ENCODE data around the gene TNFRSF21. TPM values are rescaled to one million over a fixed set of nuclear protein-coding genes. Genes with fewer than 3 reads are reported as not detected.

TNFRSF21 gene
- polyA plus RNA-seq, 3 donors, result 0.43 to 0.86 (median 0.58) TPM

DNA sequence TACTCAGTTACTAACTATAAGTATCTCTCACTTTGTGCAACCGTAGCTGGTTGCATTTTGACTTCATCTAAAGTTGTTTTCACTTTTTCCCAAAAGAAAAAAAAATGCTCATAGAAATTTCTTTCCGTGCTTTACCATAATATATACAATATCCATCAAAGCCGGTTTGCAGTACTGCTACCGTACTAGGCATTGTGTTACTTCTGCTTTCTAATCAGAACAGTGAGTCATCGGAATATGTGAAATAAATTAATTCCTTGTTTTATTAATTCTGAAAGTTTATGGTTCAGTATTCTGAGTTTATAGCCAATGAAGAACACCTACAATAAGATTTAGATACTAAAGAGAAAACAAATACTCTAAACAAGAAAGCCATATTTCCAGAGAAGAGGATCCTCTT lies 72.5 kb downstream of the TNFRSF21 start:
- H3K27me3 ChIP-seq (ENCODE audit: control insufficient read depth in 2 of 2, insufficient read depth in 2 of 2, low read length in 2 of 2), result no peaks in the 10 kb centered on the region
- no peak overlapping the region for H3K9ac ChIP-seq (ENCODE audit: insufficient read depth, low read length, poor library complexity, severe bottlenecking)
- intact Hi-C loops (cut with micrococcal nuclease), result loop anchor here in 1 of 2 donors (5.0 kb wide), 1 partner anchor 70 kb away; no protein-coding TSS in a partner anchor
- Mint-ChIP-seq H3K4me1 (peaks cover 40% of the 10 kb centered on the region), H3K4me3 (no peak overlapping the region), H3K36me3 (no peaks in the 10 kb centered on the region), H3K9me3 (no peaks in the 10 kb centered on the region), H3K27me3 (ENCODE audit: low read depth in 3 of 3) (no peaks in the 10 kb centered on the region), H3K27ac (peak overlapping the region in 1 of 7 donors; percentile 32)
- peak in 2 of 3 donors; percentile 50 to 52 for DNase-seq
- TF ChIP-seq, protein P1, sequence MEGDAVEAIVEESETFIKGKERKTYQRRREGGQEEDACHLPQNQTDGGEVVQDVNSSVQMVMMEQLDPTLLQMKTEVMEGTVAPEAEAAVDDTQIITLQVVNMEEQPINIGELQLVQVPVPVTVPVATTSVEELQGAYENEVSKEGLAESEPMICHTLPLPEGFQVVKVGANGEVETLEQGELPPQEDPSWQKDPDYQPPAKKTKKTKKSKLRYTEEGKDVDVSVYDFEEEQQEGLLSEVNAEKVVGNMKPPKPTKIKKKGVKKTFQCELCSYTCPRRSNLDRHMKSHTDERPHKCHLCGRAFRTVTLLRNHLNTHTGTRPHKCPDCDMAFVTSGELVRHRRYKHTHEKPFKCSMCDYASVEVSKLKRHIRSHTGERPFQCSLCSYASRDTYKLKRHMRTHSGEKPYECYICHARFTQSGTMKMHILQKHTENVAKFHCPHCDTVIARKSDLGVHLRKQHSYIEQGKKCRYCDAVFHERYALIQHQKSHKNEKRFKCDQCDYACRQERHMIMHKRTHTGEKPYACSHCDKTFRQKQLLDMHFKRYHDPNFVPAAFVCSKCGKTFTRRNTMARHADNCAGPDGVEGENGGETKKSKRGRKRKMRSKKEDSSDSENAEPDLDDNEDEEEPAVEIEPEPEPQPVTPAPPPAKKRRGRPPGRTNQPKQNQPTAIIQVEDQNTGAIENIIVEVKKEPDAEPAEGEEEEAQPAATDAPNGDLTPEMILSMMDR (IDR thresholded peaks at IDR 0.05), result no peak
- H4K20me1 ChIP-seq (ENCODE audit: insufficient read depth, low read length), result no peaks in the 10 kb centered on the region
- no peak overlapping the region for H3K4me2 ChIP-seq (replicated peaks; ENCODE audit: extremely low read depth, low read length, poor library complexity, severe bottlenecking)
- H3K27ac ChIP-seq (ENCODE audit: low read depth in 1 of 2, low read length in 2 of 2), result no peak overlapping the region
- no peak overlapping the region for H3K4me3 ChIP-seq (replicated peaks in 1 of 3; ENCODE audit: low read depth in 2 of 3, low read length in 3 of 3)
- no peaks in the 10 kb centered on the region for H3K36me3 ChIP-seq (replicated peaks in 1 of 2; ENCODE audit: control insufficient read depth in 1 of 2, insufficient read depth in 2 of 2, low read length in 2 of 2)
- H3K79me2 ChIP-seq (ENCODE audit: insufficient read depth, low read length), result no peaks in the 10 kb centered on the region
- no peaks in the 10 kb centered on the region for H3K9me3 ChIP-seq (replicated peaks in 1 of 2; ENCODE audit: control insufficient read depth in 1 of 2, insufficient read depth in 1 of 2, low read length in 2 of 2)
- no peak overlapping the region for H2AFZ ChIP-seq (ENCODE audit: insufficient read depth, low read depth, low read length, poor library complexity, severe bottlenecking)
- 57% methylated on average over 1 of the region's 5 CpGs for WGBS (ENCODE audit: insufficient coverage)
- H3K4me1 ChIP-seq (ENCODE audit: control insufficient read depth in 1 of 2, insufficient read depth in 2 of 2, low read length in 2 of 2), result peaks cover 27 to 28% of the 10 kb centered on the region in 2 donors

DNA sequence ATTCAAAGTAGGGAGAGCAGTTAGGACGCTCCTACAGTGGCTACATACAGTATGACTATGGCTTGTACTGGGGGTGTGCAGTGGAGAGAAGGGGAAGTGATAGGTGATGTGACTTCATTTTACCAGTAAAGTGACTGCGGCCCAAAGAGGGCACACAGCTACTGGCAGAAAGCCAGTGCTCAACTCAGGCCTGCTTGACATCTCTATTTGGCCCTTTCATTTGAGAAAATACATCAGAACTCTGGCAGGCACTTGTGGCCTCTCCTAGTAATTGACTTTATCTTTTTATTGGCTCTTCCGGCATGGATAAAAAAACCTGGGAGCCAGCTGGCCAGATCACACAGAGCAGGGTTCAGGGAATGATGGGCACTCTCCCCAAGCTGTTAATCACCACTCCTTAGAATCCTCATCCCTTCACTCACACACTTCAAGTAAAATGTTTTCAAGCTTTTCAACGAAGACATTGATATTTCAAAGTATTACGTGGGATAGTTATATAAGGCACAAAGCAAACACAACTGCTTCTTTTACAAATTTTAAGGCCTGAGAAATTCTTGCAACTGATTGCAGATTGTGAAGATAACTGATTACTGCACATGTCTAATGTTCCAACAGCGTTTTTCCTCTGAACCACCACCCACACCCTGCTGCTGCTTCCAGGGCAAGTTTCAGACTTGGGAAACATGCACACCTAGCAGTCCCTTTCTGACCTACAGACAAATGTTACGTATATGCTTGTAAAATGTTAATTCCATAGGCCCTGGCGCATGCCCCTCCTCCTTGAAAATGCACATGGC lies 73.5 kb downstream of the TNFRSF21 start:
- peaks cover 18 to 22% of the 10 kb centered on the region in 2 donors for H3K4me1 ChIP-seq (ENCODE audit: control insufficient read depth in 1 of 2, insufficient read depth in 2 of 2, low read length in 2 of 2)
- peak overlapping the region; percentile 59 to 90 (median 85) for H3K27ac Mint-ChIP-seq

More for the DNA sequence above, 73.5 kb downstream of the TNFRSF21 start:
- H3K27me3 Mint-ChIP-seq (ENCODE audit: low read depth in 3 of 3), result no peaks in the 10 kb centered on the region
- H3K79me2 ChIP-seq (ENCODE audit: insufficient read depth, low read length), result no peaks in the 10 kb centered on the region
- H3K4me3 ChIP-seq (replicated peaks in 1 of 3; ENCODE audit: low read depth in 2 of 3, low read length in 3 of 3), result no peak overlapping the region
- H3K36me3 Mint-ChIP-seq, result no peaks in the 10 kb centered on the region
- WGBS (ENCODE audit: insufficient coverage), result 59% methylated on average over 4 of the region's 8 CpGs
- H4K20me1 ChIP-seq (ENCODE audit: insufficient read depth, low read length), result no peaks in the 10 kb centered on the region
- H3K9me3 ChIP-seq (replicated peaks in 1 of 2; ENCODE audit: control insufficient read depth in 1 of 2, insufficient read depth in 1 of 2, low read length in 2 of 2), result no peaks in the 10 kb centered on the region
- DNase-seq, result peak; percentile 39 to 64 (median 48)
- intact Hi-C loops (cut with micrococcal nuclease), result loop anchor here in 1 of 2 donors (5.0 kb wide), 1 partner anchor 69 kb away; no protein-coding TSS in a partner anchor
- peak overlapping the region in 1 of 2 donors; percentile 4 for H3K27ac ChIP-seq (ENCODE audit: low read depth in 1 of 2, low read length in 2 of 2)
- no peaks in the 10 kb centered on the region for H3K27me3 ChIP-seq (ENCODE audit: control insufficient read depth in 2 of 2, insufficient read depth in 2 of 2, low read length in 2 of 2)
- H2AFZ ChIP-seq (ENCODE audit: insufficient read depth, low read depth, low read length, poor library complexity, severe bottlenecking), result no peak overlapping the region
- no peak overlapping the region for H3K9ac ChIP-seq (ENCODE audit: insufficient read depth, low read length, poor library complexity, severe bottlenecking)
- H3K4me3 Mint-ChIP-seq, result no peak overlapping the region
- TF ChIP-seq, protein P1 (IDR thresholded peaks at IDR 0.05), result no peak
- no peak overlapping the region for H3K4me2 ChIP-seq (replicated peaks; ENCODE audit: extremely low read depth, low read length, poor library complexity, severe bottlenecking)
- no peaks in the 10 kb centered on the region for H3K36me3 ChIP-seq (replicated peaks in 1 of 2; ENCODE audit: control insufficient read depth in 1 of 2, insufficient read depth in 2 of 2, low read length in 2 of 2)
- H3K4me1 Mint-ChIP-seq, result peaks cover 35% of the 10 kb centered on the region
- no peaks in the 10 kb centered on the region for H3K9me3 Mint-ChIP-seq
